Neural crest cell (in vitro differentiated cells): ENCODE results near the gene TSPAN31. TPM values are rescaled to one million over a fixed set of nuclear protein-coding genes. Genes with fewer than 3 reads are reported as not detected.

Source experiments
- DNase-seq: peaks from one replicate; pipeline ENCODE4 v3.0.0; 2021; ENCODE audit warnings: low read depth, mixed read lengths, low spot score
- H3K27ac Mint-ChIP-seq: one replicate; pipeline ENCODE4 v1.8.0; 2021; ENCODE audit warnings: mild to moderate bottlenecking, mixed read lengths; ENCODE audit not compliant: unreplicated experiment
- H3K27me3 Mint-ChIP-seq: 2 replicates; pipeline ENCODE4 v1.8.0; 2021; ENCODE audit warnings: low read depth, mild to moderate bottlenecking, mixed read lengths
- H3K36me3 Mint-ChIP-seq: 2 replicates; pipeline ENCODE4 v1.8.0; 2021; ENCODE audit warnings: low read depth, mild to moderate bottlenecking, mixed read lengths
- H3K4me1 Mint-ChIP-seq: 2 replicates; pipeline ENCODE4 v1.8.0; 2021; ENCODE audit warnings: mixed read lengths
- H3K4me3 Mint-ChIP-seq: one replicate; pipeline ENCODE4 v1.8.0; 2021; ENCODE audit warnings: mild to moderate bottlenecking, mixed read lengths
- H3K9me3 Mint-ChIP-seq: 2 replicates; pipeline ENCODE4 v1.8.0; 2021; ENCODE audit warnings: mixed read lengths
- total RNA-seq: library from RNA; stranded (reverse); gene quantifications from 2 replicates; pipeline ENCODE4 v1.2.1, GENCODE V29; 2021
- TF ChIP-seq, protein P1 (sequence below): fragments of 200-600 bp; sonication (generic); conservative IDR thresholded peaks from 2 replicates; pipeline ENCODE4 v1.5.0; 2021; ENCODE audit warnings: antibody characterized with exemption, mild to moderate bottlenecking

Gene TSPAN31
- total RNA-seq, 1 donor from 2014 or later = 26.9 TPM

- Mint-ChIP-seq H3K36me3 (peaks cover 10% of the 10 kb centered on the region), H3K27ac (no peak overlapping the region), H3K27me3 (peaks cover 67% of the 10 kb centered on the region), H3K9me3 (no peaks in the 10 kb centered on the region), H3K4me3 (no peak overlapping the region), H3K4me1 (peaks cover 24% of the 10 kb centered on the region)
- no peak for DNase-seq
- TF ChIP-seq, protein P1, sequence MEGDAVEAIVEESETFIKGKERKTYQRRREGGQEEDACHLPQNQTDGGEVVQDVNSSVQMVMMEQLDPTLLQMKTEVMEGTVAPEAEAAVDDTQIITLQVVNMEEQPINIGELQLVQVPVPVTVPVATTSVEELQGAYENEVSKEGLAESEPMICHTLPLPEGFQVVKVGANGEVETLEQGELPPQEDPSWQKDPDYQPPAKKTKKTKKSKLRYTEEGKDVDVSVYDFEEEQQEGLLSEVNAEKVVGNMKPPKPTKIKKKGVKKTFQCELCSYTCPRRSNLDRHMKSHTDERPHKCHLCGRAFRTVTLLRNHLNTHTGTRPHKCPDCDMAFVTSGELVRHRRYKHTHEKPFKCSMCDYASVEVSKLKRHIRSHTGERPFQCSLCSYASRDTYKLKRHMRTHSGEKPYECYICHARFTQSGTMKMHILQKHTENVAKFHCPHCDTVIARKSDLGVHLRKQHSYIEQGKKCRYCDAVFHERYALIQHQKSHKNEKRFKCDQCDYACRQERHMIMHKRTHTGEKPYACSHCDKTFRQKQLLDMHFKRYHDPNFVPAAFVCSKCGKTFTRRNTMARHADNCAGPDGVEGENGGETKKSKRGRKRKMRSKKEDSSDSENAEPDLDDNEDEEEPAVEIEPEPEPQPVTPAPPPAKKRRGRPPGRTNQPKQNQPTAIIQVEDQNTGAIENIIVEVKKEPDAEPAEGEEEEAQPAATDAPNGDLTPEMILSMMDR = no peak
Measured at GRCh38 chr12:57767876-57768275, 23.0 kb downstream of the TSPAN31 start.

DNA sequence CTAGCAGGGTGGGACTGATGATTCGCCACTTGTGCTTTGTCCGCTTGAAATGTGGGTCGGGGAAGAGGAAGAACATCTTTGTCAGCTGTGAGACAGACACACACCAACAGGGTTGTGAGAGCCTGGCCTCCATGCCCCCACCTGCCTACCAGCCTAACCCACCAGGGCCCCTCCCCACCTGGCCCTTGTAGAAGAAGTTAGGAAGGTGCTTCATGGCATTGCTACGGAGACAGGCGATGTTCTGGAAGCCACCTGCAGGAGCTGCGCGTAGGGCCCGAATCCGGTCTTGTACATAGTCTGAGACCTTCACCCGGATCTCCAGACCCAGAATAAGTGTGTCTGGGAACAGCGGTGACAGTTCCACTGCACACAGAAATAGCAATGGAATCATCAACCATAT, 24.8 kb downstream of the TSPAN31 start:
- H3K4me1 Mint-ChIP-seq = peaks cover 27% of the 10 kb centered on the region
- peak overlapping the region; percentile 58 for H3K4me3 Mint-ChIP-seq
- no peak for DNase-seq
- H3K9me3 Mint-ChIP-seq = no peaks in the 10 kb centered on the region
- H3K27ac Mint-ChIP-seq = no peak overlapping the region
- peaks cover 10% of the 10 kb centered on the region for H3K36me3 Mint-ChIP-seq
- TF ChIP-seq, protein P1 = no peak
- H3K27me3 Mint-ChIP-seq = peaks cover 50% of the 10 kb centered on the region

GRCh38 chr12:57770734-57771133, 25.9 kb downstream of the TSPAN31 start:
- no peak overlapping the region for H3K27ac Mint-ChIP-seq
- peak overlapping the region; percentile 66 for H3K4me3 Mint-ChIP-seq
- H3K27me3 Mint-ChIP-seq = peaks cover 38% of the 10 kb centered on the region
- no peaks in the 10 kb centered on the region for H3K9me3 Mint-ChIP-seq
- no peak for DNase-seq
- peaks cover 29% of the 10 kb centered on the region for H3K4me1 Mint-ChIP-seq
- peaks cover 12% of the 10 kb centered on the region for H3K36me3 Mint-ChIP-seq
- TF ChIP-seq, protein P1 = no peak

- Mint-ChIP-seq H3K36me3 (peaks cover 14% of the 10 kb centered on the region), H3K27ac (peak overlapping the region; percentile 100), H3K4me1 (peaks cover 28% of the 10 kb centered on the region), H3K27me3 (peaks cover 32% of the 10 kb centered on the region), H3K9me3 (no peaks in the 10 kb centered on the region), H3K4me3 (peak overlapping the region; percentile 99)
- TF ChIP-seq, protein P1 = no peak
- peak; percentile 75 for DNase-seq
Measured at GRCh38 chr12:57771236-57771872, 26.5 kb downstream of the TSPAN31 start.

- Mint-ChIP-seq H3K4me1 (peaks cover 22% of the 10 kb centered on the region), H3K27ac (peak within 1 kb of the TSS; percentile 100), H3K9me3 (no peaks in the 10 kb centered on the region), H3K27me3 (peaks cover 26% of the 10 kb centered on the region), H3K36me3 (peaks cover 14% of the 10 kb centered on the region), H3K4me3 (peak within 1 kb of the TSS; percentile 99)
- DNase-seq = peak; percentile 89
- TF ChIP-seq, protein P1 = no peak
Measured at GRCh38 chr12:57771873-57772428, 27.1 kb downstream of the TSPAN31 start, which contains the start of gene METTL1. METTL1 (minus strand) TSS chr12:57772105; CDS start chr12:57772083, 22 bp downstream.
